Omental fat pad (tissue), 4 donors: ENCODE results near the gene GOLM1. TPM values are rescaled to one million over a fixed set of nuclear protein-coding genes. Genes with fewer than 3 reads are reported as not detected.

Experiments
- ATAC-seq: fragments of 150-250 bp; one replicate; pipeline ENCODE4 v1.9.1; 2016; ENCODE audit warnings: mild to moderate bottlenecking, moderate library complexity; ENCODE audit not compliant: low FRiP score
- DNase-seq: peaks from one replicate; pipeline ENCODE4 v3.0.0-alpha.2; 2019; ENCODE audit warnings: low spot score
- CTCF ChIP-seq, 3 donors: fragments of 450-650 bp; IDR thresholded peaks; one replicate each; pipeline ENCODE4 v1.5.1; 2016 to 2017; ENCODE audit warnings: antibody characterized with exemption in 3 of 3, mild to moderate bottlenecking in 3 of 3, moderate library complexity in 2 of 3
- small RNA-seq: library from RNA; depleted of rRNA; stranded (forward); fragments of <200 nt; gene quantifications from one replicate; pipeline ENCODE3, GENCODE V24; 2016
- total RNA-seq, 4 donors: library from RNA; depleted of rRNA; stranded (reverse); fragments of >200 nt; gene quantifications; one replicate each; pipeline ENCODE4 v1.1.0, GENCODE V29; 2016

Gene GOLM1
- total RNA-seq, 4 donors from 2014 or later, result 16.1 to 31.7 (median 22.1) TPM

- no peak for DNase-seq
- ATAC-seq, result no peak
- TF ChIP-seq CTCF (IDR thresholded peaks at IDR 0.05), result no peak
Measured at GRCh38 chr9:85987236-85987635, 112.1 kb downstream of the GOLM1 start.

- no peak for TF ChIP-seq CTCF (IDR thresholded peaks at IDR 0.05)
- ATAC-seq (no peak), DNase-seq (no peak)
Measured at GRCh38 chr9:85984457-85984856, 114.9 kb downstream of the GOLM1 start.

GRCh38 chr9:85981369-85981768 is 118.0 kb downstream of the GOLM1 start:
- DNase-seq (no peak), ATAC-seq (no peak)
- no peak for TF ChIP-seq CTCF (IDR thresholded peaks at IDR 0.05)

- ATAC-seq (no peak), DNase-seq (no peak)
- no peak for TF ChIP-seq CTCF (IDR thresholded peaks at IDR 0.05)
Measured at GRCh38 chr9:85978496-85978895, 120.9 kb downstream of the GOLM1 start.

Small RNA genes lying within 50 kb of the gene (small RNA-seq; reads per million reads assigned to genes)
- gene AL161447.1, result not detected

Other genes with a start within 250 kb of the GOLM1 start
- gene NAA35, start 158.4 kb downstream of the GOLM1 start, total RNA-seq, result 10 to 100 TPM; 13.3 to 23.8 (median 14.6) TPM
- gene C9orf153, start 160.1 kb upstream of the GOLM1 start, total RNA-seq, result 1 to 10 TPM in 2 of 4 donors, under 1 TPM in 2; 0.38 to 2.8 (median 0.83) TPM
- 10 to 100 TPM; 50.6 to 67.4 (median 55.6) TPM for gene ISCA1, start 183.0 kb upstream of the GOLM1 start, total RNA-seq